Epithelial cell of esophagus (primary cell): ENCODE data around the gene C20orf202.
"Not testable (repeated sequence)": the region's sequence is repeated elsewhere in the genome, so short reads cannot be mapped to it uniquely, and the experiment has no call there.

ENCODE experiments used
- DNase-seq: peaks from one replicate; pipeline ENCODE4 v3.0.0; 2010; ENCODE audit warnings: low read depth
- H3K4me3 ChIP-seq: 2 replicates; pipeline ENCODE4 v1.5.1; 2011; ENCODE audit warnings: mild to moderate bottlenecking, low read length, control low read depth
- CTCF ChIP-seq: IDR thresholded peaks from 2 replicates; pipeline ENCODE4 v1.5.1; 2011; ENCODE audit warnings: low read depth, mild to moderate bottlenecking, low read length, control low read depth, inconsistent platforms; ENCODE audit not compliant: insufficient read depth; ENCODE audit errors: missing control alignments

The C20orf202 gene

GRCh38 chr20:1242099-1242498 is 38.8 kb downstream of the C20orf202 start:
- no peak overlapping the region for H3K4me3 ChIP-seq
- no peak for DNase-seq
- no peak for TF ChIP-seq CTCF

GRCh38 chr20:1242530-1242929 is 39.3 kb downstream of the C20orf202 start:
- DNase-seq, result peak; percentile 38
- H3K4me3 ChIP-seq, result no peak overlapping the region
- no peak for TF ChIP-seq CTCF

DNA sequence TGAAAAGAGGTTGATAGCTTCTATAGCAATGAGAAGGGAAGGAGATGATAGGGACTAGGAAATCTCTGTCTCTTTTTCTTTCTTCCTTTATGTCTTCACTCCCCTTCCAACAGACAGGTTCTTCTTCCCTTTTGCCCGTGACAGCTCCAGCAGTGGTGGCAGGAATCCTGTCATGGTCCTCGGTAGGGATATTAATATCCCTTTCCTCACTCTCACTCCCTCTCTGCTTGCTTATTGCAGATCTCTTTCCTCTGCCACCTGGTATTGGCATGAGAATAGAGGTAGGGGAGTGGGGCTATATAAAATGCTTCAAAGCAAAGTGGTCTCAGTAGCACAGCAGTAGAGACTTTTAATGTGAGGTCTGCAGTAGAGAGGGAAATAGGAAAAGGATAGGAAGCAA is 42.3 kb downstream of the C20orf202 start:
- no peak for DNase-seq
- H3K4me3 ChIP-seq, result no peak overlapping the region
- no peak for TF ChIP-seq CTCF

DNA sequence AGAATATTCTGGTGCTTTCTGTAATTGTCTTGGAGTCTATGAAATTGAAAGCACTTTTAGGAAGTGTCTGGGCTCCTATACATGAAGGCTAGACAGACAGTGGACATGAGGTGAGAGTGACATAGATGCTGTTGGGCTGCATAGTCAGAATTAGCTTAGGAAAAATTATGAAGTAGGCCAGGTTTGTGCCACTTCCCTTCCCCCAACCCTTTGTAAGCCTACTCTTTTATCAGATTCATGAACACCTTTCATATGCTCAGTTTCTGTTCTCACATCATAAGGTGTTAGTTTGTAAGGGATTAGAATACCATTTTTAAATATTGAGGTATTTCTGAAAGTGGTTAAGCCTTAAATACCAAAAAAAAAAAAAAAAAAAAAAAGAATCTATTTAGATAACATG is 44.4 kb downstream of the C20orf202 start:
- H3K4me3 ChIP-seq, result no peak overlapping the region
- DNase-seq, result no peak
- TF ChIP-seq CTCF, result no peak

GRCh38 chr20:1250282-1250681 is 47.0 kb downstream of the C20orf202 start:
- not testable (repeated sequence) for DNase-seq, H3K4me3 ChIP-seq

DNA sequence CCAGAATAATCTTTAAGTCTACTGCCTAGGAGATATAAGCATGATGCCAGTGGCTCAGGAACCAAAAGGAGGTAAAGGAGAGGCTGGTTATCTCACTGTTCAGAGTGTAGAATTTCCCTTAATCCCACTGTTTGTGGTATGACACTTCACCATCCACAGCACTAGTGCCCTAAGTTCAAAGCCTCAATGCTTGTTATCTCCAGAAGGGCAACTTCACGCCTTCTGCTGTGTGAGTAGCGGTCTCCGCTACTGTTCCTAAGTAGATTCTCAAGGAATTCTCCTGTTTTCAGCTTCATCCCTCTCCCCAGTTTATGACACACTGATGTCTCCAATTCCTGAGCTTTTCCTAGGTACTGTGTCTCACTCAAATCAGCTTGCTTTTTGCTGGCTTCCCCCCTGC is 49.2 kb downstream of the C20orf202 start:
- no peak for DNase-seq
- H3K4me3 ChIP-seq, result no peak overlapping the region
- TF ChIP-seq CTCF, result no peak

GRCh38 chr20:1254254-1254653 is 51.0 kb downstream of the C20orf202 start:
- no peak for TF ChIP-seq CTCF
- DNase-seq, result no peak
- H3K4me3 ChIP-seq, result no peak overlapping the region

GRCh38 chr20:1255675-1256074 is 52.4 kb downstream of the C20orf202 start:
- no peak overlapping the region for H3K4me3 ChIP-seq
- no peak for DNase-seq
- TF ChIP-seq CTCF, result no peak
